A673 (cell line): ENCODE measurements around the gene ETV3L. TPM values are rescaled to one million over a fixed set of nuclear protein-coding genes. Genes with fewer than 3 reads are reported as not detected.

Experiments
- BruUV-seq: library from RNA; stranded (reverse); fragments of 400-500 nt; replicated peaks from 2 replicates; lab custom pipeline; 2021; lab: Mats Ljungman, UMichigan
- CTCF ChIA-PET: fragments of 300-600 bp; sonication (Branson Sonifier 250); formaldehyde crosslinking; loops from one replicate; lab custom pipeline; 2022; ENCODE audit warnings: antibody characterized with exemption; lab: Charles Lee
- POLR2A ChIA-PET: fragments of 300-600 bp; sonication (Branson Sonifier 250); formaldehyde crosslinking; loops from one replicate; lab custom pipeline; 2022; ENCODE audit warnings: antibody characterized with exemption; ENCODE audit not compliant: low non-redundant PET; lab: Charles Lee
- DNase-seq: peaks from one replicate; pipeline ENCODE4 v3.0.0-alpha.2; 2015; ENCODE audit warnings: low spot score
- H3K27ac ChIP-seq: fragments of 200-600 bp; sonication (generic); 2 replicates; pipeline ENCODE4 v1.5.1; 2016; ENCODE audit warnings: mixed run types, low read depth, mild to moderate bottlenecking, mixed read lengths, antibody characterized with exemption, low read length; ENCODE audit not compliant: poor library complexity, severe bottlenecking
- H3K27me3 ChIP-seq: fragments of 200-600 bp; sonication (generic); replicated peaks from 2 replicates; pipeline ENCODE4 v1.6.1; 2017; ENCODE audit warnings: mixed run types, low read depth, mild to moderate bottlenecking, mixed read lengths, antibody characterized with exemption, low read length; ENCODE audit not compliant: insufficient read depth, poor library complexity
- H3K36me3 ChIP-seq: fragments of 200-600 bp; sonication (generic); 2 replicates; pipeline ENCODE4 v1.6.1; 2016; ENCODE audit warnings: mixed run types, mild to moderate bottlenecking, mixed read lengths, antibody characterized with exemption, low read length; ENCODE audit not compliant: insufficient read depth, poor library complexity, severe bottlenecking
- H3K4me1 ChIP-seq: fragments of 200-600 bp; sonication (generic); 2 replicates; pipeline ENCODE4 v1.6.1; 2017; ENCODE audit warnings: mixed run types, mild to moderate bottlenecking, mixed read lengths, antibody characterized with exemption, low read length; ENCODE audit not compliant: insufficient read depth, poor library complexity, severe bottlenecking
- H3K4me3 ChIP-seq: fragments of 200-600 bp; sonication (generic); 2 replicates; pipeline ENCODE4 v1.5.1; 2016; ENCODE audit warnings: low read depth, mixed run types, mild to moderate bottlenecking, mixed read lengths, low read length; ENCODE audit not compliant: poor library complexity, severe bottlenecking
- H3K9me3 ChIP-seq: fragments of 200-600 bp; sonication (generic); 2 replicates; pipeline ENCODE4 v1.6.1; 2016; ENCODE audit warnings: mixed run types, low read depth, mild to moderate bottlenecking, mixed read lengths, antibody characterized with exemption, low read length; ENCODE audit not compliant: poor library complexity, severe bottlenecking
- EZH2 ChIP-seq: fragments of 200-600 bp; sonication (generic); IDR thresholded peaks from 2 replicates; pipeline ENCODE4 v1.6.1; 2017; ENCODE audit warnings: borderline replicate concordance, low read depth, mild to moderate bottlenecking, mixed read lengths, antibody characterized with exemption, low read length; ENCODE audit not compliant: poor library complexity, severe bottlenecking
- intact Hi-C: fragments of 100-400 bp; cut with micrococcal nuclease; formaldehyde crosslinking; loops from one replicate; pipeline ENCODE4 v1.10.0; 2022; ENCODE audit not compliant: unreplicated experiment
- total RNA-seq: library from RNA; stranded (reverse); gene quantifications from 2 replicates; pipeline ENCODE4 v1.2.3, GENCODE V29; 2021
- TF ChIP-seq, protein P1 (sequence below): fragments of 300-800, 200-600 bp; sonication (generic); conservative IDR thresholded peaks from 2 replicates; pipeline ENCODE4 v1.5.1; 2017; ENCODE audit warnings: low read depth, mild to moderate bottlenecking, antibody characterized with exemption, low read length, moderate library complexity, mixed read lengths

The ETV3L gene
- total RNA-seq, 1 experiment from 2014 or later, result not detected

GRCh38 chr1:157113106-157113505, 13.5 kb upstream of the ETV3L start:
- TF ChIP-seq, protein P1, sequence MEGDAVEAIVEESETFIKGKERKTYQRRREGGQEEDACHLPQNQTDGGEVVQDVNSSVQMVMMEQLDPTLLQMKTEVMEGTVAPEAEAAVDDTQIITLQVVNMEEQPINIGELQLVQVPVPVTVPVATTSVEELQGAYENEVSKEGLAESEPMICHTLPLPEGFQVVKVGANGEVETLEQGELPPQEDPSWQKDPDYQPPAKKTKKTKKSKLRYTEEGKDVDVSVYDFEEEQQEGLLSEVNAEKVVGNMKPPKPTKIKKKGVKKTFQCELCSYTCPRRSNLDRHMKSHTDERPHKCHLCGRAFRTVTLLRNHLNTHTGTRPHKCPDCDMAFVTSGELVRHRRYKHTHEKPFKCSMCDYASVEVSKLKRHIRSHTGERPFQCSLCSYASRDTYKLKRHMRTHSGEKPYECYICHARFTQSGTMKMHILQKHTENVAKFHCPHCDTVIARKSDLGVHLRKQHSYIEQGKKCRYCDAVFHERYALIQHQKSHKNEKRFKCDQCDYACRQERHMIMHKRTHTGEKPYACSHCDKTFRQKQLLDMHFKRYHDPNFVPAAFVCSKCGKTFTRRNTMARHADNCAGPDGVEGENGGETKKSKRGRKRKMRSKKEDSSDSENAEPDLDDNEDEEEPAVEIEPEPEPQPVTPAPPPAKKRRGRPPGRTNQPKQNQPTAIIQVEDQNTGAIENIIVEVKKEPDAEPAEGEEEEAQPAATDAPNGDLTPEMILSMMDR, result no peak
- no peak for TF ChIP-seq EZH2
- Histone ChIP-seq H3K9me3 (no peaks in the 10 kb centered on the region), H3K36me3 (no peaks in the 10 kb centered on the region), H3K27me3 (no peaks in the 10 kb centered on the region), H3K27ac (no peak overlapping the region), H3K4me3 (no peak overlapping the region), H3K4me1 (peaks cover 27% of the 10 kb centered on the region)
- DNase-seq, result no peak
- BruUV-seq, result no TSS peak
- ChIA-PET POLR2A (no interaction called here), CTCF (no interaction called here)
- intact Hi-C loops, result no loop called here

GRCh38 chr1:157112186-157112867, 12.7 kb upstream of the ETV3L start:
- no TSS peak for BruUV-seq
- no peak overlapping the region for H3K27ac ChIP-seq
- ChIA-PET CTCF (no interaction called here), POLR2A (no interaction called here)
- no peaks in the 10 kb centered on the region for H3K9me3 ChIP-seq
- no peak overlapping the region for H3K4me3 ChIP-seq
- intact Hi-C loops, result no loop called here
- no peak for TF ChIP-seq EZH2
- TF ChIP-seq, protein P1, result no peak
- H3K27me3 ChIP-seq, result no peaks in the 10 kb centered on the region
- DNase-seq, result no peak
- H3K4me1 ChIP-seq, result peaks cover 28% of the 10 kb centered on the region
- no peaks in the 10 kb centered on the region for H3K36me3 ChIP-seq

GRCh38 chr1:157111396-157112165, 12.0 kb upstream of the ETV3L start:
- Histone ChIP-seq H3K27me3 (no peaks in the 10 kb centered on the region), H3K4me3 (no peak overlapping the region), H3K27ac (no peak overlapping the region), H3K36me3 (no peaks in the 10 kb centered on the region), H3K9me3 (no peaks in the 10 kb centered on the region), H3K4me1 (peaks cover 28% of the 10 kb centered on the region)
- TF ChIP-seq EZH2, result no peak
- TF ChIP-seq, protein P1, result no peak
- no peak for DNase-seq
- ChIA-PET POLR2A (no interaction called here), CTCF (no interaction called here)
- no TSS peak for BruUV-seq
- intact Hi-C loops, result no loop called here
